C4-2B (cell line): ENCODE data around the gene C1QTNF6.
"Not testable (repeated sequence)": the region's sequence is repeated elsewhere in the genome, so short reads cannot be mapped to it uniquely, and the experiment has no call there.

Experiments used
- H3K27ac ChIP-seq: fragments of 450-650 bp; 2 replicates; pipeline ENCODE4 v1.5.1; 2017
- CTCF ChIP-seq: fragments of 450-650 bp; conservative IDR thresholded peaks from 2 replicates; pipeline ENCODE4 v1.5.1; 2017; ENCODE audit warnings: mild to moderate bottlenecking
- ZFX ChIP-seq: fragments of 450-650 bp; IDR thresholded peaks from 2 replicates; pipeline ENCODE4 v1.6.1; 2017

The C1QTNF6 gene

GRCh38 chr22:37173709-37174108 is 14.3 kb downstream of the C1QTNF6 start:
- TF ChIP-seq ZFX (no peak), CTCF (no peak)
- H3K27ac ChIP-seq = no peak overlapping the region

DNA sequence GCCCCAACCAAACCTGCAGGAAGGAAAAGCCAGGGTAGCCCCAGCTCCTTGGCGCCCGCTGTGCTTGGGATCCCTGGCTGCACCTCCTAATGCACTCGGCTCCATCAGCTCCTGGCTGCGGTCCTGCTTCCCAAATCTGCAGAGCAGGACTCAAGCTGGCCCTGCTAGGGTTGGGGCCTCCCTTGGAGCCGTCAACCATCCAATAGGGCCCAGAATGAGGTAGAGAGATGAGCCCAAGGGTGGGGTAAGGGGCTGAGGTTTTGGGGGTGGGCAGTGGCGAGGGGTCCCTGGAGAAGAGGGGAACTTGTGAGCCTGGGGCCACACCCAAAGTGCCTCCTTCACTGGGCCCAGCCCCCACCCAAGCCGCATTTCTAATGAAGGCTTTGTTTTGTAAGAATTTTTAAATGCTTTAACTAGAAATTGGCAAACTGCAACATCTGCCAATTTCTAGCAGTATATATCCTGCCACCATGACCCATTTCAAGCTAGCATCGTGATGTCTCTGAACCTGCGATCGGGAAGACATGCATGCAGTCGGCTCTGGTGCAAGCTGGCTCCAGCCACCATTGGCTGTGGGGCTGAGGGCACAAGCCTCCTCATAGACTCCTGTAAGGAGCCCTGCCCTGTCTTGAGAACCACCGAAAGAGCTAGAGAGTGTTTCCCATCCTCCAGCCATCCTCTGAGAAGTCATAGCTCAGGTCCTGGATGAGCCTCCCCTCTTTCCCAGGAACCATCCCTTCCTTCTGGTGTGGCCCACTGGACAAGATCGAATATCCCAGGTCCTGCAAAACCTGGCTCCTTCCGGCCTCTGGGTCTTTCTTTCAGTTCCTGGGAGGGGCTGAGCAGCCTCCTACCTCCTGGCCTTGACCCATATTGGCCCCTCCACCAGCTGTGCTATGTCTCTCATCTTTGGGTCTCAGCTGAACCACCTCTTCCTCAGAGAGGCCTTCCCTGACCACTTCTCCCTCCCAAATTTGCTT is 15.5 kb downstream of the C1QTNF6 start:
- H3K27ac ChIP-seq = no peak overlapping the region
- no peak for TF ChIP-seq CTCF
- TF ChIP-seq ZFX = no peak

DNA sequence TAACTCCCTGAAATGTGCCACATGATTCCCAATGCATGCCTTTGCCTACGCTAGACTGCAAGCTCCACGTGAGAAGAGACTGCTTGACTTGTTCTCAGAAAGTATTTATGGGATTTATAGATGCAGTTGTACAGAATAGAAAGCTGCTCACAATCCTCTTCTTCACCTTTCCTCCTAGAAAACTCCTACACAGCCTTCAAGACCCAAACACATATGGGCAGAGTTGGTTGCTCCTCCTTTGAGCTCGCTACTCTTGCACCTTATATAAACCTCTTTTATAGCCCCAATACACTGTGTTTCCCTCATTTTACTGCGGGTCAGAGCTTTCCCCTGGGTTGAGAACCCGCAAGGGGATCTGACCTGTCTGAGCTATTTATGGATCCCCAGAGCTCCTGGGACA is 16.4 kb downstream of the C1QTNF6 start:
- no peak for TF ChIP-seq ZFX
- no peak for TF ChIP-seq CTCF

DNA sequence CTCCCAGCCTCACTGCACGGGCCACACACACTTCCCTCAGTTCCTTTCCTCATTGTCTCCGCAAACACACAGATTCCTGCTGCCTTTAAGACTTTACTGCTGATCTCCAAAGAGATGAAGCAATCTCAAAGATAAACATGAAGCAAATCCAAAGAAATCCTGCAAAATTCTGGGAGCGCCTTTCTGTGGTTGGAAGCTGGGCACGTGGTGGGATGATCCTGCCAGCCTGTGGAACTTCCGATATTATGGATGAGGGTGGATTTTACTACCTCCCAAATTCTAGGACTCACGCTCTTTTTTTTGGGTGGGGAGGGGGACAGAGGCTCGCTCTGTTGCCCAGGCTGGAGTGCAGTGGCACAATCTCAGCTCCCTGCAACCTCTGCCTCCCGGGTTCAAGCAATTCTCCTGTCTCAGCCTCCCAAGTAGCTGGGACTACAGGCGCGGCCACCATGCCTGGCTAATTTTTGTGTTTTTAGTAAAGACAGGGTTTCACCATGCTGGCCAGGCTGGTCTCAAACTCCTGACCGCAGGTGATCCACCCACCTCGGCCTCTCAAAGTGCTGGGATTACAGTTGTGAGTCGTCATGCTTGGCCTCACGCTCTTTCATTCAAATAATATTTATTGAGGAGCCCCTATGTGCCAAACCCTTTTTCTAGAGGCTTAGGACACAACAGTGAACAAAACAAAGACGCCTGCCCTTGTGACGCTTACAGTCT is 17.2 kb downstream of the C1QTNF6 start:
- H3K27ac ChIP-seq = not testable (repeated sequence)

More for the DNA sequence above, 16.4 kb downstream of the C1QTNF6 start:
- no peak overlapping the region for H3K27ac ChIP-seq

DNA sequence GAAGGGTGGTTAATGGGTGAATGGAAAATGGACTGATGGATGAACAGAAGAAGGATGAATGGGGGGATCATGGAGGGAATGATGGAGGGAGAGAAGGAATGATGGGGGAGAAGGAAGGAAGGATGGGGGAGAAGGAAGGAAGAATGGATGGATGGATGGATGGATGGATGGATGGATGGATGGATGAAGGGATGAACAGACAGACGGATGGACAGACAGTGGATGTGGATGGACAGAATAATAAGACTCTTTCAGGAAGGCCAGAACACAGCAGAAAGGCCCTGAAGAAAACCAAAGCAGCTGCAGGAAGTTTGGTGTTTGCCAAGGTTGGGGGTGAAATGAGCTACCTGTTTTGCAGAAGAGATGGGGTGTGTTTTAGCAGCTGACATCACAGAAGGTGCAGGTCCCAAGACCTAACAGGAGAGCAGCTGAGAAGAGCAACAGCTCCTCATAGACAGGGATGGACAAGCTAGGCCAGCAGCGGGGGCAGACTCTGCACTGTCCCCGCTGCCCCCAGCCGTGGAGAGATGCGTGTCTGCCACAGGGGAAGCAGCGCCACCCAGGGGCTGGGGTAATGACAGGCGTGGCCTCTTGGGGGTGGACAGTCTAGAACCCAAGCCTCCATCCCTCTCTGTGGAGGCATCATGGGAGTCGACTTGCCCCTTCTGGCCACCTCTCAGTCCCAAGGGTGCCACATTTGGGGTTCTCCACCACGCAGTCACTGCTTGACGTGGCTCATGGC is 17.9 kb downstream of the C1QTNF6 start:
- TF ChIP-seq CTCF = no peak
- no peak for TF ChIP-seq ZFX
- no peak overlapping the region for H3K27ac ChIP-seq

- H3K27ac ChIP-seq = no peak overlapping the region
- no peak for TF ChIP-seq CTCF
- no peak for TF ChIP-seq ZFX
These were observed 18.6 kb downstream of the C1QTNF6 start for GRCh38 chr22:37169406-37169805.

DNA sequence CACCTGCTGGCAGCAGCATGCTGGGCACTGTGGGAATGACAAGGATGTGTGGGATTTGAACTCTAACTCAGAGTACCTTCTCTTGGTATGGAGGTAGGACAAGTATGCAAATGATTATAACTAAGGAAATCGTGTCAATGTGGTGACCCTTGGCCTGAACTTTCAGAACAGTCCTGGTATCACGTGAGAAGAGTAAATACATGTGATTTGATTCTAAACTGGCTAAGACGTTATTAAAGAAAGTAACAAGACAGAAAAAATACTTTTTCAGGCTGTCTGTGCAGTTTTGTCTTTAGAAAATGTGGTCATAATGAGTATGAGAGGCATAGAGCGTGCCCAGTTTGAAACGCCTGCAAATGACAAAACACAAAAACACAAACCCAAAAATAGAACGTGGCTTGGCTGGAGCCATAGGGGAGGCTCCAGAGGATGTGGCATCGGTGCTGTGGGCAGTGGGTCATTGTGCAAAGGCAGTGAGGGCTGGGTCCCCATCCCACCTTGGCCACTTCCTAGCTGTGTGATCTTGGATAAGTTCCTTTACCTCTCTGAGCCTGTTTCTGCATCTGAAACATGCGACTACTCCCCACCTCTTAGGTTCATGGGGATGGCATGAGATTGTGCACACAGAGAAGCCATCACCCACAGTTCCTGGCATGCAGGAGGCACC is 19.9 kb downstream of the C1QTNF6 start:
- no peak overlapping the region for H3K27ac ChIP-seq
- TF ChIP-seq ZFX (no peak), CTCF (no peak)
